Stomach smooth muscle (tissue), 2 donors: ENCODE results near the gene PANX2.

Experiments
- H3K27ac ChIP-seq: one replicate; pipeline ENCODE4 v1.7.0; 2013; ENCODE audit warnings: mild to moderate bottlenecking, low read length, inconsistent platforms
- H3K27me3 ChIP-seq, 2 donors: one replicate each; pipeline ENCODE4 v1.7.0; 2013; ENCODE audit warnings: low read length in 2 of 2; ENCODE audit not compliant: insufficient read depth in 2 of 2, control insufficient read depth in 1 of 2
- H3K36me3 ChIP-seq, 2 donors: one replicate each; pipeline ENCODE4 v1.7.0; 2013; ENCODE audit warnings: low read length in 2 of 2; ENCODE audit not compliant: control insufficient read depth in 2 of 2, insufficient read depth in 2 of 2
- H3K4me1 ChIP-seq: one replicate; pipeline ENCODE4 v1.7.0; 2013; ENCODE audit warnings: low read length; ENCODE audit not compliant: control insufficient read depth, insufficient read depth
- H3K4me3 ChIP-seq, 2 donors: one replicate each; pipeline ENCODE4 v1.7.0; 2013; ENCODE audit warnings: low read length in 2 of 2
- H3K9ac ChIP-seq, 2 donors: one replicate each; pipeline ENCODE4 v1.7.0; 2013; ENCODE audit warnings: low read length in 2 of 2, mild to moderate bottlenecking in 1 of 2
- H3K9me3 ChIP-seq, 2 donors: one replicate each; pipeline ENCODE4 v1.7.0; 2013; ENCODE audit warnings: low read length in 2 of 2; ENCODE audit not compliant: control insufficient read depth in 2 of 2
- donor health status: healthy.
- donor health status: Pancreatic carcinoma.

Gene PANX2

DNA sequence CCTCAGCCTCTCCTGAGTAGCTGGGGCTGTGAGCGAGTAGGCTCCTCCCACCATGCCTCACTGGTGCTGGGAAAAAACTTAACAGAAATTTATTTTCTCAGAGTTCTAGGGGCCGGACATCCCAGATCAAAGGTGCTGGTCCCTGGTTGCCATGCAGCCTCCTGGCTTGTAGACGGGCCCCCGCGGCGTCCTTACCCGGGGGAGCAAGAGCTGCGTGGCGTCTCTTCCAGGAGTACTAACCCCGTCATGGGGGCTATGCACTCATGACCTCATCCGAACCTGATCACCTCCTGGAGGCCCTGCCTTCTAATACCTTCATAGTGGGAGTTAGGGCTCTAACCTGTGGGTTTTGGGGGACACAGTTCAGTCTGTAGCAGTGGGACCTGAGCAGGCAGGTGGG, 17.8 kb downstream of the PANX2 start:
- no peak overlapping the region for H3K27ac ChIP-seq
- no peak overlapping the region for H3K4me3 ChIP-seq
- H3K27me3 ChIP-seq, result no peaks in the 10 kb centered on the region
- H3K9me3 ChIP-seq, result no peaks in the 10 kb centered on the region
- H3K9ac ChIP-seq, result no peak overlapping the region
- H3K4me1 ChIP-seq, result peaks cover 55% of the 10 kb centered on the region
- no peaks in the 10 kb centered on the region for H3K36me3 ChIP-seq

DNA sequence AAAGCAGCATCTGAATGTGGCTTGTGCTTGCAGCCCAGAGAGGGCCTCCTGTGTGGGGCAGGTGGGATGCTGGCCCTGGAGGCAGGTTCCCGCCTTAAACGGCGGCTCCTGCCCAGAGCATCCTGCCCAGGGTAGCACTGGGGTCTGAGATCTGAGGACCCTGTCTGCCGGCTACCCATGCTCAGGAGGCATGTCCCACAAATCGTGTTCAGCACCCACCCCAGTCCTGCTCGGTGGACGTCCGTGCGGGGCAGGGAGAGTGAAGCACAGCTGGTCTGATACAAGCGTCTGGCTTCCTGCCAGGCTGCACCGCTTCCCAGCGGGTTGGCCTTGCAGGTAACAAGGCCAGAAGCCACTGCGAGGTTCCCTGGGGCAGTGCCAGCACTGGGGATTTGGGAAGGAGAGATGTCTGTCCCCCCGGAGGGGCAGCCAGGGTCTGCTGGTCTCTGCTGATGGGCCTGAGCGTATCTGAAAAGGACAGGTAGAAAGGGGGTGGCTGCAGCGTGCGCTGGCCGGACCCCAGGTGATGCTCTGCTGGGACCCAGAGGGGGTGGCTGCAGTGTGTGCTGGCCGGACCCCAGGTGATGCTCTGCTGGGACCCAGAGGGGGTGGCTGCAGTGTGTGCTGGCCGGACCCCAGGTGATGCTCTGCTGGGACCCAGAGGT, 18.8 kb downstream of the PANX2 start:
- Histone ChIP-seq H3K4me1 (peaks cover 47% of the 10 kb centered on the region), H3K27ac (no peak overlapping the region), H3K9ac (no peak overlapping the region), H3K4me3 (no peak overlapping the region), H3K9me3 (no peaks in the 10 kb centered on the region), H3K27me3 (no peaks in the 10 kb centered on the region), H3K36me3 (no peaks in the 10 kb centered on the region)

DNA sequence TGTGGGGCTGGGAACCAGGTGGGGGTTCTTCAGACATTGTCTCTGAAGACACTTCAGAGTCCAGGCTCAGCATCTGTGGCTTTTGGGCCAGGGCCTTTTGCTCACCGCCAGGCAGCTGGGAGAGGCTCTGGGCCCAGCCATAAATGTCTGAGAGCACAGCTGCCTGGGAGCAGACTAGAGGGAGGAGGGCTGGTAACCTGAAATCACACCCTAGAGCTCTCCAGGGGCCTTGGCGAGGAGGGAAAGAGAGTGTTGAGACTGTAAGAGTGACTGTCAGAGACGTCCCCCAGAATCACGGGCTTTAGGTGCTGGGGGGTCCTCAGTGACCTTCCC, 19.3 kb downstream of the PANX2 start:
- Histone ChIP-seq H3K36me3 (peaks cover 0 to 5% of the 10 kb centered on the region in 2 donors), H3K9me3 (no peaks in the 10 kb centered on the region), H3K4me3 (peak overlapping the region; percentile 43 to 72), H3K27me3 (no peaks in the 10 kb centered on the region), H3K27ac (peak overlapping the region; percentile 60), H3K9ac (peak overlapping the region; percentile 48 to 51), H3K4me1 (peaks cover 42% of the 10 kb centered on the region)

DNA sequence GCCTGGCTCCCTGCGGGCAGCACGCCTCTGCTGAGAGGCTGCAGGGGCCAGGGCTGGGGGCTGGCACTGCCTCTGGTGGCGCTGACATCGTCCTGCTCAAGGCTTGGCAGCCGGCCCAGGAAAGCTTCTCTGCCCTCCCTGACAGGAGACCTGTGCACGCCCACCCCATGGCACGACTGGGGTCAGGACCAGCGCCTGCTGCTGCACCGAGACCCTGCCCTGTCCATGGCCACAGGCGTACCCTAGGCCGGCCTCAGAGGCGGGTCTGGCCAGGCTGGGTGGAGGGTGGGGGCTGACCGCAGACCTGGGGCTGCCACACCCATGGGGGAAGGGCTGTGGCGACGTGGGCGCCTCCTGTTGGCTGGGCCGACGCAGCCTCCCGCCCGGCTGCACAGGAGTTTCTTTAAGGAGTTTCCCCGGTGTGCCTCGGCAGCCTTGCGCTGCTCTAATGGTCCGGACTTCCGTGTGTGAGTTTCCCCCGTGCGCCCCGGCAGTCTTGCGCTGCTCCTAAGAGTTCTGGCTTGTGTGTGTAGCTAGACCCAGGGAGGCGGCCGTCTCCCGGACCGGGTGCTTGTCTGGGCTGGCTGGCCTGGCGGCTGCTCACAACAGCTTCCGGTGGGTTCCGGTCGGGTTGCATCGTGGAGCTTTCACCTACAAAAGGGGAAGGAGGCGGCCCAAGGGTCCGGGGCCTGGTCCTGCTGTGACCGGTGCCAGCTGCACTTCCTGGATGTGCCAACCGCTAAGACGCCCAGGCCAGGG, 19.8 kb downstream of the PANX2 start:
- H3K27ac ChIP-seq, result peak overlapping the region; percentile 60
- H3K4me3 ChIP-seq, result peak overlapping the region; percentile 43 to 72

DNA sequence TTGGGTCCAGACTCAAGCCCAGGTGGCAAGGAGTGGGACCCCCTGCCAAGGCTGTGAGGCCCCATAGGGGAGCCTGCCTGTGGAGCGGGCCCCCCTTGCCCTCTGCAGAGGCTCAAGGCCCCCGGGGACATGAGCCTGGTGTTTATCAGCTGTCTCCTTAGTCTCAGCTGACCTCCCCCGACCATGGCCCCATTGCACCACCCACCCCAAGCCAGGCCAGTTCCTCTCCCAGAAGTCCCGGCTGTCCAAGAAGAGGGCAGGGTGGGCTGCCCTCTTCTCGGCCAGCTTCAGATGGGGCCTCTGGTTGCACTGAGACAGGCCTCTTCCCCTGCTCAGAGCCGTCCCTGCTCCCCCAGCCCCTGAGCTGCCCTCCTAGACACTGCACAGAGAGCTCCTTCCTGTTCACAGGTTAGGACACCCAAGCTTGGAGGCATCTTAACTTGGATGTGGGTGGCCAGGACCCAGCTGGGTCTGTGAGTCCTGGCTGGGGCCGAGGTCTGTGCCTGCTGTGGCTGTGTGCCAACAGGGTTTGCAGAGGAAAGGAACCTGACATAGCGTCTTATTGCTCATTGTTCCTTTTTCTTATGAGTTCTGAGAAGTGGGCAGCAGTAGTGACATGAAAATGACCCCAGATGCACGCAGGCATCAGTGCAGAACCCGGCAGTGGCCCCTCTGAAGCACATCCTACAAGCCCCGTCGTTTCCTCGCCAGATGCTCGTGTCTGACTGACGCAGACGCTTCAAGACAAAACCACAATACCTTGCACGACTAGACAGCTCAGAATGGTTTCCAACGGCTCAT, 20.6 kb downstream of the PANX2 start:
- Histone ChIP-seq H3K9ac (peak overlapping the region; percentile 36 to 39), H3K27me3 (no peaks in the 10 kb centered on the region), H3K9me3 (no peaks in the 10 kb centered on the region), H3K36me3 (peaks cover 0 to 6% of the 10 kb centered on the region in 2 donors), H3K27ac (peak overlapping the region; percentile 60), H3K4me3 (peak overlapping the region; percentile 43 to 72), H3K4me1 (peaks cover 35% of the 10 kb centered on the region)

More for the DNA sequence above, 19.8 kb downstream of the PANX2 start:
- H3K9me3 ChIP-seq, result no peaks in the 10 kb centered on the region
- H3K4me1 ChIP-seq, result peaks cover 37% of the 10 kb centered on the region
- peak overlapping the region; percentile 48 to 51 for H3K9ac ChIP-seq
- H3K36me3 ChIP-seq, result peaks cover 0 to 6% of the 10 kb centered on the region in 2 donors
- H3K27me3 ChIP-seq, result no peaks in the 10 kb centered on the region

DNA sequence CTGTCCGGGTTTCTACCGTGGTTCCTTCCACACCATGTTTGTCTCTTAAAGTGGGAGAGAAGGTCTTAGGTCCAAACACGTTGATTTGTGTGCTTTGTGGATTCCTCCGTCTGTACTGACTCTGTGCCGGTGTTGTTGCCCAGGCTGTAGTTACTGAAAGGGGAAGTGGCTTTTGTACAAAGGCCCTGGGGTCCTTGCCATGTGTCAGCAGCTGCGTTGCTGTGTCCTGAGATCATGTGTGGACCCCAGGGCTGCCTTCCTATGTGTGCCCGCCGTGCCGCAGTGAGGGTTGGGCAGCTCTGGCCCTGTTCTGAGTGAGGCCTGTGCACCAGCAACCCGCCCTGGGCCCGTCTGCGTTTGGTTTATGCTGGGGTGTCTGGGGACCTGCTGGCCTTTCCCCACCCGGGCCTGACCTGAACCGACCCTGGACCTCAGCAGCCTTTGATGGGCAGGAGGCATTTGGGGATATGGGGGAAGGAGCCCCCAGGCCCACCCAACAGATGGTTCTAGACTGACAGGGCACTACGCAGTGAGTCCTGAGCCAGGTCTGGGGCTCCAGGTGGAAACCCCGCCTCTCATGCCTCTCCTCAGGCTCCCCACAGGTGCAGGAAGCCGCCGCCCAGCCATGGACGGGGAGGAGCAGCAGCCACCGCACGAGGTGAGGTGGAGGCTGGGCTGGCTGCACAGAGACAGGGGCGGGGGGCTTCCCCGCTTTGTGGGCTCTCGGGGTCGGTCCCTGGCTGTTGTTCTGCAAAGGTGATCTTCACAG, 22.1 kb downstream of the PANX2 start:
- Histone ChIP-seq H3K27me3 (no peaks in the 10 kb centered on the region), H3K9me3 (no peaks in the 10 kb centered on the region), H3K4me1 (peaks cover 28% of the 10 kb centered on the region), H3K9ac (no peak overlapping the region), H3K36me3 (peaks cover 0 to 6% of the 10 kb centered on the region in 2 donors), H3K4me3 (no peak overlapping the region), H3K27ac (no peak overlapping the region)

DNA sequence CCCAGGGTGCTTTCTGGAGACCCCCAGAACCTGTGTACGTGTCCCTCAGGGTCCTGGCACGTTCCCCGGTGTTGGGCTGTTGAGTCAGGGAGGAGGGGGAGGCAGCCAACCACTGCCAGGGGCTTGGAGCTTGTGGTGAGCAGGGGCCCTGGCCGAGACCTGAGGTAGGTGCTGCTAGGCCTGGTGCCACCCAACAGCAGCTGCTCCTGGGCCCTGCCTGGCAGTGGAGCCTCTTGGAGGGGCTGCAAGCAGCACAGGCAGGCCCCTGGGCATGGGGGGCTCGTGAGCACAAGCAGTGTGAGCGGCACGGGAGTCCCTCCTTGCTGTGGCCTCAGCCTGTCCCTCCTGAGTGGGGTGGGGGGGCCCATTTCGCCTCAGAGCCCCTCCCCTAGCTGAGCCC, 23.1 kb downstream of the PANX2 start:
- no peak overlapping the region for H3K9ac ChIP-seq
- H3K4me3 ChIP-seq, result no peak overlapping the region
- H3K4me1 ChIP-seq, result peaks cover 28% of the 10 kb centered on the region
- no peak overlapping the region for H3K27ac ChIP-seq
- H3K27me3 ChIP-seq, result no peaks in the 10 kb centered on the region
- no peaks in the 10 kb centered on the region for H3K9me3 ChIP-seq
- peaks cover 0 to 6% of the 10 kb centered on the region in 2 donors for H3K36me3 ChIP-seq

DNA sequence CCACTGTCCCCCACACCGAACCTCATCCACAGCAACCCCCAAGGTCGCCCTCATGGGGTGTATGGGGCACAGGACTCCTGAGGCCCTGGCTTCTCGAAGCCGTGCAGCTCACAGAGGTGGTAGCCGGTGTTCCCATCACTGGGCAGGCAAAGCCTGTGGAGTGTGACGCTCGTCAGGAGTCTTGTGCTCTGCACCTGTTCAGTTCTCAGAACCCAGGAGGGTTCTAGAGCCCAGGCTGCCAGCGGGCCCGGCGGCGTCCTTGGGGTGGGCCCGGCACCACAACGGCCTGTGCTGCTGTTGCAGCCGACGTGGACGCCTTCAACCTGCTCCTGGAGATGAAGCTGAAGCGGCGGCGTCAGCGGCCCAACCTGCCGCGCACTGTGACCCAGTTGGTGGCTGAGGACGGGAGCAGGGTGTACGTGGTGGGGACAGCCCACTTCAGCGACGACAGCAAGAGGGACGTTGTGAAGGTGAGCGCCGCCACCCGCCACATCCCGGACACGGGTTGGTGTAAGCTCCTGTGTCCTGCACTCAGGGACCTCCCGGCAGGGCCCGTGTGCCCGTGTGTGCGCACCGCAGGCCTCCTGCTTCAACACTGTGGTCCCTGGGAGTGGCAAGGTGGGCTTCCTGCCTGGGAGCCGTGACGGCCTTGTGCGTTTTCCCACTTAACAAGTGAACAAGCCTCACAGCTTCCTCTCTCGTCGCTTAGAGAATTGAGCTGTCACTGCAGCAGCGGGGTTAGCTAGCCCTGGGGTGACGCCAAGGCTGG, 23.7 kb downstream of the PANX2 start:
- Histone ChIP-seq H3K4me1 (peaks cover 23% of the 10 kb centered on the region), H3K9ac (no peak overlapping the region), H3K4me3 (no peak overlapping the region), H3K27me3 (no peaks in the 10 kb centered on the region), H3K36me3 (peaks cover 0 to 6% of the 10 kb centered on the region in 2 donors), H3K9me3 (no peaks in the 10 kb centered on the region), H3K27ac (no peak overlapping the region)

DNA sequence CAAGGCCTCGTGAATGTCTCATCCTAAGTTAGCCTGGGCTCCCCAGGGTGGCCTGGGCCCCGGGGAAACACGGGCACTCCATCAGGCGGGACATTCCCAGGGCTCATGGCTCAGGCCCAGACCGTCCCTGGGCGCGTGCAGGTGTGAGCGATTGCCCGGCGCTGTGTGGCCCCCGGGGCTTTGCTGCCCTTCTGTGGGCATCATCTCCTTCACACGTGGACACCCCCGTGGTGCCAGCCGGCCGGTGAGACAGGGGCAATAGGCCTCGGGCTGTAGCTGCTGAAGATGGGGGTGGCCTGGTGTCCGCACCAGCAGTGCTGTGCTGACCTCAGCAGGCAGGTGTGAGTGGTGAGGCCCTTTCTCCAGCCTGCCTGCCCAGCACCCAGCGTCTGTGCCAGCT, 25.7 kb downstream of the PANX2 start:
- Histone ChIP-seq H3K4me1 (peaks cover 17% of the 10 kb centered on the region), H3K9ac (no peak overlapping the region), H3K27me3 (no peaks in the 10 kb centered on the region), H3K36me3 (peaks cover 0 to 6% of the 10 kb centered on the region in 2 donors), H3K4me3 (no peak overlapping the region), H3K9me3 (no peaks in the 10 kb centered on the region), H3K27ac (no peak overlapping the region)
